PFSK-1 (cell line): Measurements from ENCODE around the gene TNNT3.

Experiments used
- FOXP2 ChIP-seq: optimal IDR thresholded peaks from 2 replicates; pipeline ENCODE3; 2011; ENCODE audit warnings: borderline replicate concordance, control low read depth, inconsistent platforms; ENCODE audit not compliant: insufficient read depth; ENCODE audit errors: extremely low read length, extremely low read depth
- POLR2AphosphoS5 ChIP-seq: IDR thresholded peaks from 2 replicates; pipeline ENCODE4 v1.6.1; 2012; ENCODE audit warnings: low read depth, mild to moderate bottlenecking, control low read depth, low read length, moderate library complexity
- REST ChIP-seq, 2 experiments: IDR thresholded peaks; 2 replicates each; pipeline versions ENCODE4 v1.6.1 to v1.8.0; 2011 to 2012; ENCODE audit warnings: low read depth in 2 of 2, low read length in 2 of 2, control low read depth in 1 of 2, inconsistent platforms in 1 of 2, mild to moderate bottlenecking in 1 of 2, moderate library complexity in 1 of 2; ENCODE audit not compliant: insufficient read depth in 1 of 2
- SIN3A ChIP-seq: IDR thresholded peaks from 2 replicates; pipeline ENCODE4 v1.6.1; 2012; ENCODE audit warnings: mild to moderate bottlenecking, low read length, moderate library complexity, borderline replicate concordance; ENCODE audit not compliant: insufficient read depth
- TAF1 ChIP-seq: IDR thresholded peaks from 2 replicates; pipeline ENCODE4 v1.6.1; 2012; ENCODE audit warnings: low read length, control low read depth, borderline replicate concordance; ENCODE audit not compliant: insufficient read depth

The TNNT3 gene

GRCh38 chr11:1936781-1937615, 17.5 kb downstream of the TNNT3 start:
- no peak for TF ChIP-seq TAF1
- no peak for TF ChIP-seq SIN3A
- TF ChIP-seq REST (IDR thresholded peaks at IDR 0.05; ENCODE audit: insufficient read depth in 1 of 2, low read depth in 2 of 2, low read length in 2 of 2), result no peak
- TF ChIP-seq FOXP2, result no peak
- no peak for TF ChIP-seq POLR2AphosphoS5

GRCh38 chr11:1937616-1938342, 18.3 kb downstream of the TNNT3 start:
- TF ChIP-seq POLR2AphosphoS5 (no peak), REST (IDR thresholded peaks at IDR 0.05; ENCODE audit: insufficient read depth in 1 of 2, low read depth in 2 of 2, low read length in 2 of 2) (no peak), FOXP2 (no peak), SIN3A (no peak), TAF1 (no peak)

- no peak for TF ChIP-seq SIN3A
- TF ChIP-seq TAF1, result no peak
- no peak for TF ChIP-seq REST (IDR thresholded peaks at IDR 0.05; ENCODE audit: insufficient read depth in 1 of 2, low read depth in 2 of 2, low read length in 2 of 2)
- no peak for TF ChIP-seq POLR2AphosphoS5
- TF ChIP-seq FOXP2, result no peak
These were observed 19.0 kb downstream of the TNNT3 start for GRCh38 chr11:1938343-1939005.

GRCh38 chr11:1939006-1939625, 19.6 kb downstream of the TNNT3 start:
- no peak for TF ChIP-seq FOXP2
- TF ChIP-seq REST (IDR thresholded peaks at IDR 0.05; ENCODE audit: insufficient read depth in 1 of 2, low read depth in 2 of 2, low read length in 2 of 2), result no peak
- TF ChIP-seq POLR2AphosphoS5, result no peak
- TF ChIP-seq SIN3A, result no peak
- no peak for TF ChIP-seq TAF1
